HepG2 (cell line): ENCODE results near the gene PACS1. TPM values are rescaled to one million over a fixed set of nuclear protein-coding genes. Genes with fewer than 3 reads are reported as not detected.
A peak's percentile ranks its signal among the peaks of the same experiment; 100 is the strongest.

Experiments
- AGO1 ChIP-seq: fragments of 200-400 bp; formaldehyde crosslinking; IDR thresholded peaks from 2 replicates; pipeline ENCODE4 v1.6.1; 2017; ENCODE audit warnings: mild to moderate bottlenecking, low read depth, low read length, moderate library complexity; ENCODE audit not compliant: poor library complexity, severe bottlenecking
- CBX2 ChIP-seq, 2 experiments: fragments of 200-600 bp in 1 of 2; sonication (generic); formaldehyde crosslinking in 1 of 2; IDR thresholded peaks; 2 replicates each; pipeline versions ENCODE4 v1.7.0 to v1.8.1; 2018 to 2022; ENCODE audit warnings: low read depth in 2 of 2, low read length in 1 of 2, mild to moderate bottlenecking in 1 of 2, missing genetic modification reagents in 1 of 2
- ELF3 ChIP-seq: IDR thresholded peaks from 2 replicates; pipeline ENCODE4 v1.6.1; 2016; ENCODE audit warnings: missing genetic modification reagents, missing compliant biosample characterization
- EP300 ChIP-seq, 3 experiments: sonication (generic) in 1 of 3; formaldehyde crosslinking in 1 of 3; IDR thresholded peaks; 2 replicates each; pipeline versions ENCODE4 v1.5.1 to v1.6.1; 2011 to 2020; ENCODE audit warnings: low read depth in 2 of 3, low read length in 2 of 3, borderline replicate concordance in 1 of 3, improper control_type of control experiment in 1 of 3, mild to moderate bottlenecking in 1 of 3, missing genetic modification reagents in 1 of 3, moderate library complexity in 1 of 3
- GTF2F1 ChIP-seq: fragments of 150-350 bp; IDR thresholded peaks from 2 replicates; pipeline ENCODE4 v1.6.1; 2014; ENCODE audit warnings: low read length
- JUND ChIP-seq: sonication (generic); formaldehyde crosslinking; IDR thresholded peaks from 2 replicates; pipeline ENCODE4 v1.8.0; 2022; ENCODE audit warnings: mild to moderate bottlenecking, missing genetic modification reagents
- KAT7 ChIP-seq: IDR thresholded peaks from 2 replicates; pipeline ENCODE4 v1.6.1; 2018; ENCODE audit warnings: borderline replicate concordance, missing compliant biosample characterization
- NFKB2 ChIP-seq: sonication (generic); formaldehyde crosslinking; IDR thresholded peaks from 2 replicates; pipeline ENCODE4 v1.4.0; 2020; ENCODE audit warnings: missing genetic modification reagents, borderline replicate concordance
- PTBP1 ChIP-seq: fragments of 200-400 bp; formaldehyde crosslinking; IDR thresholded peaks from 2 replicates; pipeline ENCODE4 v1.6.1; 2018; ENCODE audit warnings: low read length, low read depth; ENCODE audit not compliant: poor library complexity, severe bottlenecking
- RARA ChIP-seq: IDR thresholded peaks from 2 replicates; pipeline ENCODE4 v1.6.1; 2016; ENCODE audit warnings: missing genetic modification reagents, missing compliant biosample characterization
- SP2 ChIP-seq: sonication (generic); formaldehyde crosslinking; IDR thresholded peaks from 2 replicates; pipeline ENCODE4 v1.5.1; 2020; ENCODE audit warnings: mild to moderate bottlenecking, missing genetic modification reagents
- ZNF124 ChIP-seq: sonication (generic); formaldehyde crosslinking; IDR thresholded peaks from 2 replicates; pipeline ENCODE4 v1.4.0; 2020; ENCODE audit warnings: missing genetic modification reagents
- ZNF333 ChIP-seq: sonication (generic); formaldehyde crosslinking; IDR thresholded peaks from 2 replicates; pipeline ENCODE4 v1.4.0; 2020; ENCODE audit warnings: mild to moderate bottlenecking, missing genetic modification reagents, borderline replicate concordance
- ZNF350 ChIP-seq: sonication (generic); formaldehyde crosslinking; IDR thresholded peaks from 2 replicates; pipeline ENCODE4 v1.4.0; 2020; ENCODE audit warnings: mild to moderate bottlenecking, low read depth, missing genetic modification reagents, borderline replicate concordance
- ZNF44 ChIP-seq: sonication (generic); formaldehyde crosslinking; IDR thresholded peaks from 2 replicates; pipeline ENCODE4 v1.5.1; 2020; ENCODE audit warnings: mild to moderate bottlenecking, missing genetic modification reagents
- ZNF572 ChIP-seq: sonication (generic); formaldehyde crosslinking; IDR thresholded peaks from 2 replicates; pipeline ENCODE4 v1.5.1; 2020; ENCODE audit warnings: mild to moderate bottlenecking, missing genetic modification reagents
- ZNF709 ChIP-seq: sonication (generic); formaldehyde crosslinking; IDR thresholded peaks from 2 replicates; pipeline ENCODE4 v1.5.0; 2020; ENCODE audit warnings: mild to moderate bottlenecking, missing genetic modification reagents
- ZNF782 ChIP-seq: sonication (generic); formaldehyde crosslinking; IDR thresholded peaks from 2 replicates; pipeline ENCODE4 v1.4.0; 2020; ENCODE audit warnings: missing genetic modification reagents, mild to moderate bottlenecking, borderline replicate concordance
- polyA plus RNA-seq, 8 experiments: library from polyadenylated mRNA; depleted of rRNA in 3 of 8; stranded (reverse) in 7 of 8; unstranded in 1 of 8; fragments of >200 nt; fragmentation: Illumina TruSeq in 4 of 8; extraction: Trizol in 4 of 8; gene quantifications; 2 replicates each; pipeline versions ENCODE4 v1.2.1 to v1.2.3, GENCODE V29; 2011 to 2016; ENCODE audit warnings: low read depth in 4 of 8, missing spikeins in 1 of 8, mixed read lengths in 1 of 8; ENCODE audit not compliant: insufficient read depth in 1 of 8
- total RNA-seq, 5 experiments: library from RNA; depleted of rRNA; stranded (reverse); fragments of >200 nt; fragmentation: Illumina TruSeq; extraction: Trizol; gene quantifications; 2 replicates each; pipeline ENCODE4 v1.2.3, GENCODE V29; 2016; ENCODE audit warnings: low read depth in 1 of 5
- TF ChIP-seq, protein P1 (sequence below): sonication (generic); formaldehyde crosslinking; IDR thresholded peaks from 2 replicates; pipeline ENCODE4 v1.9.0; 2021; ENCODE audit warnings: missing genetic modification reagents, borderline replicate concordance
- TF ChIP-seq, protein P2 (sequence below): sonication (generic); formaldehyde crosslinking; IDR thresholded peaks from 2 replicates; pipeline ENCODE4 v1.4.0; 2020; ENCODE audit warnings: missing genetic modification reagents
- TF ChIP-seq, protein P3 (sequence below): IDR thresholded peaks from 2 replicates; pipeline ENCODE4 v1.6.1; 2016; ENCODE audit warnings: control low read depth

Gene PACS1
- total and polyA plus RNA-seq, 2 of the 13 experiments (the other 11 are each of a cell fraction or from before 2014, with no cell fraction given), result 7.6 to 8.6 TPM

DNA sequence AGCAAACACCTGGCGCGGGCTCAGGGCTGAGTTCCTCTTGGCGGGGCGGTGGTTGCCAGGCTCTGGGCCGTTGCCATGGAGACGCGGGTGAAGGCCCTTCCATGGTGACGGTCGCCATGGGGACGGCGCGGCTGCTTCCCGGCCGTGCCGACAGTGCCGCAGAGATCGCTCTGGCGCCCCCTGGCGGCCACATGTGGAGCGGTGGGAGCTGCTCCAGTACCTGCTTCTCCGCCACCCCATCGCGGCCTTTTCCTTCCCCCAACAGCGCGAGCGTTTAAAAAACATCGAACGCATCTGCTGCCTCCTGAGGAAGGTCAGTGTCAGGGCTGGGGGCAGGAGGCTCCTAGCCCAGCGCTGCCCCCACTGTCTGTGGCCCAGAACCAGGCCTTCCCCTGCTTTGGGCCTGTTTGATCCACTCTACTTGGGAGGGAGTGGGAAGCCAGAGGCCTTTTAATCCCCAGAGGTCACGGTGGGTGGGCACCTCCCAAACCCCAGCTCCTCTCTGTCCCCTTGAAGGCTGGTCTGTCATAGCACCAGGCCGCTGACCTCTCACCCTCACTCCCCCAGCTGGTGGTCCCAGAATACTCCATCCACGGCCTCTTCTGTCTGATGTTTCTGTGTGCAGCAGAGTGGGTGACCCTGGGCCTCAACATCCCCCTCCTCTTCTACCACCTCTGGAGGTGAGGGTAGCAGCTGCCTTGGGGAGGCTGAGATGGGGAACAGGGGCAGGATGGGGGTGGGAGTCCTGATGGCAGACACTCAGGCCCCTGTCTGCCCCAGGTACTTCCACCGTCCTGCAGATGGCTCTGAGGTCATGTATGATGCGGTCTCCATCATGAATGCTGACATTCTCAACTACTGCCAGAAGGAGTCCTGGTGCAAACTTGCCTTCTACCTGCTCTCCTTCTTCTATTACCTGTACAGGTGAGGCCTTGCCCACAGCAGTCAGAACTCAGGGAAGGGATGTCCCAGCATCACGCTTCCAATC is 212.7 kb downstream of the PACS1 start (continued):
- TF ChIP-seq CBX2 (IDR thresholded peaks at IDR 0.05; ENCODE audit: low read depth, low read length), result no peak
- no peak for TF ChIP-seq CBX2 (CRISPR knock-in tag; IDR thresholded peaks at IDR 0.05; ENCODE audit: low read depth)
- TF ChIP-seq, protein P1, sequence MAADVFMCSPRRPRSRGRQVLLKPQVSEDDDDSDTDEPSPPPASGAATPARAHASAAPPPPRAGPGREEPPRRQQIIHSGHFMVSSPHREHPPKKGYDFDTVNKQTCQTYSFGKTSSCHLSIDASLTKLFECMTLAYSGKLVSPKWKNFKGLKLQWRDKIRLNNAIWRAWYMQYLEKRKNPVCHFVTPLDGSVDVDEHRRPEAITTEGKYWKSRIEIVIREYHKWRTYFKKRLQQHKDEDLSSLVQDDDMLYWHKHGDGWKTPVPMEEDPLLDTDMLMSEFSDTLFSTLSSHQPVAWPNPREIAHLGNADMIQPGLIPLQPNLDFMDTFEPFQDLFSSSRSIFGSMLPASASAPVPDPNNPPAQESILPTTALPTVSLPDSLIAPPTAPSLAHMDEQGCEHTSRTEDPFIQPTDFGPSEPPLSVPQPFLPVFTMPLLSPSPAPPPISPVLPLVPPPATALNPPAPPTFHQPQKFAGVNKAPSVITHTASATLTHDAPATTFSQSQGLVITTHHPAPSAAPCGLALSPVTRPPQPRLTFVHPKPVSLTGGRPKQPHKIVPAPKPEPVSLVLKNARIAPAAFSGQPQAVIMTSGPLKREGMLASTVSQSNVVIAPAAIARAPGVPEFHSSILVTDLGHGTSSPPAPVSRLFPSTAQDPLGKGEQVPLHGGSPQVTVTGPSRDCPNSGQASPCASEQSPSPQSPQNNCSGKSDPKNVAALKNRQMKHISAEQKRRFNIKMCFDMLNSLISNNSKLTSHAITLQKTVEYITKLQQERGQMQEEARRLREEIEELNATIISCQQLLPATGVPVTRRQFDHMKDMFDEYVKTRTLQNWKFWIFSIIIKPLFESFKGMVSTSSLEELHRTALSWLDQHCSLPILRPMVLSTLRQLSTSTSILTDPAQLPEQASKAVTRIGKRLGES (CRISPR knock-in tag), result no peak
- peak; percentile 46; the same call in 1 of the 2 replicates for TF ChIP-seq NFKB2 (CRISPR knock-in tag)
- TF ChIP-seq ELF3 (CRISPR knock-in tag), result 0 out of 2 replicates have a peak, but pooled peaks have one; percentile 38
- TF ChIP-seq EP300 (IDR thresholded peaks at IDR 0.05; ENCODE audit: low read depth in 2 of 2, low read length in 2 of 2), result no peak
- no peak for TF ChIP-seq EP300 (CRISPR knock-in tag; IDR thresholded peaks at IDR 0.05; ENCODE audit: borderline replicate concordance)
- TF ChIP-seq JUND, result no peak
- TF ChIP-seq, protein P2, sequence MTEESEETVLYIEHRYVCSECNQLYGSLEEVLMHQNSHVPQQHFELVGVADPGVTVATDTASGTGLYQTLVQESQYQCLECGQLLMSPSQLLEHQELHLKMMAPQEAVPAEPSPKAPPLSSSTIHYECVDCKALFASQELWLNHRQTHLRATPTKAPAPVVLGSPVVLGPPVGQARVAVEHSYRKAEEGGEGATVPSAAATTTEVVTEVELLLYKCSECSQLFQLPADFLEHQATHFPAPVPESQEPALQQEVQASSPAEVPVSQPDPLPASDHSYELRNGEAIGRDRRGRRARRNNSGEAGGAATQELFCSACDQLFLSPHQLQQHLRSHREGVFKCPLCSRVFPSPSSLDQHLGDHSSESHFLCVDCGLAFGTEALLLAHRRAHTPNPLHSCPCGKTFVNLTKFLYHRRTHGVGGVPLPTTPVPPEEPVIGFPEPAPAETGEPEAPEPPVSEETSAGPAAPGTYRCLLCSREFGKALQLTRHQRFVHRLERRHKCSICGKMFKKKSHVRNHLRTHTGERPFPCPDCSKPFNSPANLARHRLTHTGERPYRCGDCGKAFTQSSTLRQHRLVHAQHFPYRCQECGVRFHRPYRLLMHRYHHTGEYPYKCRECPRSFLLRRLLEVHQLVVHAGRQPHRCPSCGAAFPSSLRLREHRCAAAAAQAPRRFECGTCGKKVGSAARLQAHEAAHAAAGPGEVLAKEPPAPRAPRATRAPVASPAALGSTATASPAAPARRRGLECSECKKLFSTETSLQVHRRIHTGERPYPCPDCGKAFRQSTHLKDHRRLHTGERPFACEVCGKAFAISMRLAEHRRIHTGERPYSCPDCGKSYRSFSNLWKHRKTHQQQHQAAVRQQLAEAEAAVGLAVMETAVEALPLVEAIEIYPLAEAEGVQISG (CRISPR knock-in tag), result no peak; the same call in 1 of the 2 replicates
- TF ChIP-seq ZNF124, result peak; percentile 78; the same call in 1 of the 2 replicates
- no peak for TF ChIP-seq ZNF333 (CRISPR knock-in tag)
- TF ChIP-seq, protein P3, sequence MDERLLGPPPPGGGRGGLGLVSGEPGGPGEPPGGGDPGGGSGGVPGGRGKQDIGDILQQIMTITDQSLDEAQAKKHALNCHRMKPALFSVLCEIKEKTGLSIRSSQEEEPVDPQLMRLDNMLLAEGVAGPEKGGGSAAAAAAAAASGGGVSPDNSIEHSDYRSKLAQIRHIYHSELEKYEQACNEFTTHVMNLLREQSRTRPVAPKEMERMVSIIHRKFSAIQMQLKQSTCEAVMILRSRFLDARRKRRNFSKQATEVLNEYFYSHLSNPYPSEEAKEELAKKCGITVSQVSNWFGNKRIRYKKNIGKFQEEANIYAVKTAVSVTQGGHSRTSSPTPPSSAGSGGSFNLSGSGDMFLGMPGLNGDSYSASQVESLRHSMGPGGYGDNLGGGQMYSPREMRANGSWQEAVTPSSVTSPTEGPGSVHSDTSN (CRISPR knock-in tag), result no peak
- TF ChIP-seq SP2 (CRISPR knock-in tag), result no peak
- no peak for TF ChIP-seq ZNF44 (CRISPR knock-in tag)
- no peak for TF ChIP-seq RARA
- peak; percentile 77; the same call in 1 of the 2 replicates for TF ChIP-seq ZNF572
- TF ChIP-seq ZNF709 (CRISPR knock-in tag), result no peak
- TF ChIP-seq ZNF350 (CRISPR knock-in tag), result no peak
- peak; percentile 76; the same call in 1 of the 2 replicates for TF ChIP-seq ZNF782 (CRISPR knock-in tag)
- TF ChIP-seq GTF2F1, result no peak
- TF ChIP-seq AGO1, result peak; percentile 95
- TF ChIP-seq KAT7 (CRISPR knock-in tag), result 0 out of 2 replicates have a peak, but pooled peaks have one; percentile 36
- no peak for TF ChIP-seq PTBP1
